ENCODE measurements around the gene CLCN4. TPM values are rescaled to one million over a fixed set of nuclear protein-coding genes. Genes with fewer than 3 reads are reported as not detected.

The CLCN4 gene
- total RNA-seq, 1 experiment from 2014 or later = 6.9 TPM

DNA sequence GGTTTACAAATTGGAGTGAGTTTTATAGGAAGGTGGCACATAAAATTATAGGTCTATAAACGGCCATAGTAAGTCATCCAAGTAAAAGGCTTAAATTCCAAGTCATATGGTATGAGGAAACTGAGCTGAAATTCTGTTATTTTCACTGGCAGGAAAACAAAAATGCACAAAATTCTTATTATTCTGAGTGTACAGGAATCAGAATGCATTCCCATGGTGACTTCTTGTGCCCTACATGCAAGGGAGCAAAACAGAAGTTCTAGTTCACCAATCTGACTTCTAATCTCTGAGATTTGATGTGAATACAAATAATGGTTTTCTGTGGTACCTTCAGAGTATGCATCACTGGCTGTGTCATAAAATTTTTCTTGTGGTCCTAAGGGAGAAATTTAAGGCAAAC, 102.9 kb downstream of the CLCN4 start:
- H3K79me1 ChIP-seq (ENCODE audit: insufficient read depth, low read depth, low read length, poor library complexity, severe bottlenecking) = no peaks in the 10 kb centered on the region
- H2BK5ac ChIP-seq (ENCODE audit: insufficient read length, low read length) = no peak overlapping the region
- no peak overlapping the region for H3K14ac ChIP-seq (ENCODE audit: insufficient read depth, low read length)
- H4K5ac ChIP-seq (ENCODE audit: insufficient read length, low read depth, low read length) = no peak overlapping the region
- Mint-ChIP-seq H3K27me3 (ENCODE audit: low read depth) (peaks cover 4% of the 10 kb centered on the region), H3K4me1 (0 out of 4 replicates have a peak, but pooled peaks cover 0 to 2% of the 10 kb centered on the region in 2 experiments), H3K4me3 (no peak overlapping the region), H3K9me3 (peaks cover 57 to 69% of the 10 kb centered on the region in 2 experiments), H3K36me3 (ENCODE audit: insufficient read depth in 1 of 3, low read depth in 3 of 3) (peaks cover 0 to 1% (median 0%) of the 10 kb centered on the region in 3 experiments; a peak in 2 of 7 replicates), H3K27ac (no peak overlapping the region)
- H3K4me2 ChIP-seq (ENCODE audit: insufficient read depth, insufficient read length, low read length) = no peak overlapping the region
- TF ChIP-seq, protein P1, sequence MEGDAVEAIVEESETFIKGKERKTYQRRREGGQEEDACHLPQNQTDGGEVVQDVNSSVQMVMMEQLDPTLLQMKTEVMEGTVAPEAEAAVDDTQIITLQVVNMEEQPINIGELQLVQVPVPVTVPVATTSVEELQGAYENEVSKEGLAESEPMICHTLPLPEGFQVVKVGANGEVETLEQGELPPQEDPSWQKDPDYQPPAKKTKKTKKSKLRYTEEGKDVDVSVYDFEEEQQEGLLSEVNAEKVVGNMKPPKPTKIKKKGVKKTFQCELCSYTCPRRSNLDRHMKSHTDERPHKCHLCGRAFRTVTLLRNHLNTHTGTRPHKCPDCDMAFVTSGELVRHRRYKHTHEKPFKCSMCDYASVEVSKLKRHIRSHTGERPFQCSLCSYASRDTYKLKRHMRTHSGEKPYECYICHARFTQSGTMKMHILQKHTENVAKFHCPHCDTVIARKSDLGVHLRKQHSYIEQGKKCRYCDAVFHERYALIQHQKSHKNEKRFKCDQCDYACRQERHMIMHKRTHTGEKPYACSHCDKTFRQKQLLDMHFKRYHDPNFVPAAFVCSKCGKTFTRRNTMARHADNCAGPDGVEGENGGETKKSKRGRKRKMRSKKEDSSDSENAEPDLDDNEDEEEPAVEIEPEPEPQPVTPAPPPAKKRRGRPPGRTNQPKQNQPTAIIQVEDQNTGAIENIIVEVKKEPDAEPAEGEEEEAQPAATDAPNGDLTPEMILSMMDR (conservative IDR thresholded peaks at IDR 0.05) = no peak
- H3K27me3 ChIP-seq (ENCODE audit: insufficient read depth, low read length) = no peaks in the 10 kb centered on the region; the same call in 1 of the 2 replicates
- no peak overlapping the region for H4K8ac ChIP-seq (replicated peaks; ENCODE audit: insufficient read length, low read depth, low read length)
- no peaks in the 10 kb centered on the region for H4K20me1 ChIP-seq (ENCODE audit: control insufficient read depth, insufficient read depth, insufficient read length)
- no peak overlapping the region for H3K4ac ChIP-seq (ENCODE audit: low read depth, low read length)
- no peak overlapping the region for H2BK120ac ChIP-seq (ENCODE audit: low read depth, low read length, poor library complexity, severe bottlenecking)
- no peak overlapping the region for H2BK20ac ChIP-seq (ENCODE audit: low read depth, low read length, poor library complexity, severe bottlenecking)
- H3K18ac ChIP-seq (ENCODE audit: insufficient read length, low read depth, low read length) = no peak overlapping the region
- no peak overlapping the region for H2AFZ ChIP-seq (ENCODE audit: low read length)
- DNase-seq = no peak
- no peaks in the 10 kb centered on the region for H3K23me2 ChIP-seq (ENCODE audit: insufficient read length, low read depth, low read length, poor library complexity, severe bottlenecking)
- H2AK5ac ChIP-seq (ENCODE audit: insufficient read length, low read length) = no peak overlapping the region
- H3K23ac ChIP-seq (ENCODE audit: insufficient read length, low read depth, low read length) = no peak overlapping the region
- no peak overlapping the region for H3K9ac ChIP-seq (ENCODE audit: extremely low read depth, insufficient read length, low read length)
- no peaks in the 10 kb centered on the region for H3K79me2 ChIP-seq (ENCODE audit: insufficient read depth, low read length)
- H3K56ac ChIP-seq (ENCODE audit: insufficient read length, low read depth, low read length) = no peak overlapping the region
- no peak overlapping the region for H3T11ph ChIP-seq (ENCODE audit: low read length)
- no peak overlapping the region for H2BK12ac ChIP-seq (ENCODE audit: insufficient read length, low read depth, low read length)
- no peak overlapping the region for H2BK15ac ChIP-seq (ENCODE audit: low read depth, low read length)
- no peaks in the 10 kb centered on the region for H3K4me1 ChIP-seq (ENCODE audit: insufficient read depth, low read length)
- H3K9me3 ChIP-seq (ENCODE audit: control insufficient read depth, low read depth, low read length) = no peaks in the 10 kb centered on the region
- no peak overlapping the region for H4K91ac ChIP-seq (ENCODE audit: insufficient read length, low read depth, low read length)
- no CpG with 5 or more reads among the region's 1 CpG for WGBS (ENCODE audit: extremely low coverage, insufficient read length, low lambda C conversion rate)
- H3K27ac ChIP-seq (ENCODE audit: insufficient read length, low read depth, low read length) = no peak overlapping the region
